Activated T-cell treated with anti-CD3 and anti-CD28 coated beads for 1 hour (primary cell): ENCODE data around the gene AP4M1.

Experiments used
- DNase-seq: peaks from one replicate; pipeline ENCODE4 v3.0.0-alpha.2; 2020; ENCODE audit warnings: low read depth

The AP4M1 gene

DNA sequence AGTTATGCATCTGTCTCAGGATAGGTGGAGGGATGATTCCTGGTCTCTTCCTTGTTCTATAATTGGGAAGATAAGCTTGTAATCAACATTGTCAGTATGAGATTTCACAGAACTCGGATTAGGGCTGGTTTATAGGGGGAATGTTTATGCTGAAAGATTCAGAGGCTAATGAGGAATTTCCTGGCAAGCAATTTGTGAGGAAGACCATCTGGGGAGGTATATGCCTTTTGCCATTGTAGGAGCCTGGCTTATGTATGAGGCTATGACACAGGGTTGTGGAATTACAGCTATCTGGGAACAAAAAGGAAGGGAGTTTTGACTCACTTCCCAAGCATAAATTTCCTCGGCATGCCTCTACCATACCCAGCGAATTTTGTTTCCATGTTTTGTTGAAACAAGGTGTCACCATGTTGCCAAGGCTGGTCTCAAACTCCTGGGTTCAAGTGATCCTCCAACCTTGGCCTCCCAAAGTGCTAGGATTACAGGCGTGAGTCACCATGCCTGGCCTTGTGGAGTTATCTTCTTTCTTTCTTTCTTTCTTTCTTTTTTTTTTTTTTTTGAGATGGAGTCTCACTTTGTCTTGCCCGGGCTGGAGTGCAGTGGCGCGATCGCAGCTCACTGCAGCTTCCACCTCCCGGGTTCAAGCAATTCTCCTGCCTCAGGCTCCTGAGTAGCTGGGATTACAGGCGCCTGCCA lies 14.2 kb upstream of the AP4M1 start:
- no peak for DNase-seq

DNA sequence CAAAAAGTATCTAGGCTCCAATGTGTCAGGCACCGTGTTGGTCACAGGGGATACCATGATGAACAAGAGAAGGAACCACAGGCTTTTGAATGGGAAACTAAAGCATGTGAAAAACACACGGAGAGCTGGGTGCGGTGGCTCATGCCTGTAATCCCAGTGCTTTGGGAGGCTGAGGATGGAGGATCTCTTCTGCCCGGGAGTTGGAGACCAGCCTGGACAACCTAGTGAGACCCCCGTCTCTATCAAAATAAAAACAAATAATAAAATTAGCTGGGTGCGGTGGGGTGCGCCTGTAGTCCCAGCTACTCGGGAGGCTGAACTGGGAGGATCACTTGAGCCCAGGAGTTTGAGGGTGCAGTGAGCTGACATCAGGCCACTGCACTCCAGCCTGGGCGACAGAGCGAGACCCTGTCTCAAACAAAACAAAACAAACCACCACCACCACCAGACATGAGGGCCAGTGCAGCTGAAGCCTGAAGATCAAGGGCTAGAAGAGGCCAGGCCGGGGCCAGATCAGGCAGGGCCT lies 13.3 kb upstream of the AP4M1 start:
- DNase-seq, result no peak

- DNase-seq, result peak; percentile 87
These were observed 12.6 kb upstream of the AP4M1 start, which contains the start of gene COPS6 for GRCh38 chr7:100088621-100089457. Gene COPS6, plus strand, starts transcription at chr7:100088969. Its CDS starts 22 bp downstream, at chr7:100088991.

GRCh38 chr7:100089458-100090196 lies 11.8 kb upstream of the AP4M1 start:
- DNase-seq, result no peak

DNA sequence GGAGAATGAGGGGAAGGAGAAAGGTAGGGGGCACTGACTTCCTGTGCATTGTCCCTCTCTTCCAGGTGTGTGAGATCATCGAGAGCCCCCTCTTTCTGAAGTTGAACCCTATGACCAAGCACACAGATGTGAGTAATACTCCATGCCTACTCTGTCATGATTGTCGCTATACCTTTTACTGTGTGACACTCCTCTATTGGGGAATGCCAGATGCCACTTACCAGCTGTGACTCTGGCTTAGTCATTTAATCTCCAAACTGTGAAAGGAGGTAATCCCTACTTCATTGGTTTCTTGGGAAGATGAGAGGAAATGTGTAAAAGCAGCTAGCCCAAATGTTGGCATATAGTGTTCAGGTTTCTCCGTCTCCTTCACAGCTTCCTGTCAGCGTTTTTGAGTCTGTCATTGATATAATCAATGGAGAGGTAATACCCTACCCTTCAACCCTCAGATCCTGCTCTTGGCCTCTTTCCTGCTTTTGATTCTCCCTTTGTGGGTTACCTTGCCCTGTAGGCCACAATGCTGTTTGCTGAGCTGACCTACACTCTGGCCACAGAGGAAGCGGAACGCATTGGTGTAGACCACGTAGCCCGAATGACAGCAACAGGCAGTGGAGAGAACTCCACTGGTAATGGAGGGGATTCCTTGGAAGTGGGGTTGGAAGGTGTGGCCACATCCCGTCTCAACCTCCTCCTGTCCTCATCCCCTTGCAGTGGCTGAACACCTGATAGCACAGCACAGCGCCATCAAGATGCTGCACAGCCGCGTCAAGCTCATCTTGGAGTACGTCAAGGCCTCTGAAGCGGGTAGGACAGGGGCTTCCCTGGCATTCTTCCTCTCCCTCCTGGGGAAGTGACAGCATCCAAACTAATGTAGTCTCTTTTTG lies 10.7 kb upstream of the AP4M1 start:
- DNase-seq, result no peak

DNA sequence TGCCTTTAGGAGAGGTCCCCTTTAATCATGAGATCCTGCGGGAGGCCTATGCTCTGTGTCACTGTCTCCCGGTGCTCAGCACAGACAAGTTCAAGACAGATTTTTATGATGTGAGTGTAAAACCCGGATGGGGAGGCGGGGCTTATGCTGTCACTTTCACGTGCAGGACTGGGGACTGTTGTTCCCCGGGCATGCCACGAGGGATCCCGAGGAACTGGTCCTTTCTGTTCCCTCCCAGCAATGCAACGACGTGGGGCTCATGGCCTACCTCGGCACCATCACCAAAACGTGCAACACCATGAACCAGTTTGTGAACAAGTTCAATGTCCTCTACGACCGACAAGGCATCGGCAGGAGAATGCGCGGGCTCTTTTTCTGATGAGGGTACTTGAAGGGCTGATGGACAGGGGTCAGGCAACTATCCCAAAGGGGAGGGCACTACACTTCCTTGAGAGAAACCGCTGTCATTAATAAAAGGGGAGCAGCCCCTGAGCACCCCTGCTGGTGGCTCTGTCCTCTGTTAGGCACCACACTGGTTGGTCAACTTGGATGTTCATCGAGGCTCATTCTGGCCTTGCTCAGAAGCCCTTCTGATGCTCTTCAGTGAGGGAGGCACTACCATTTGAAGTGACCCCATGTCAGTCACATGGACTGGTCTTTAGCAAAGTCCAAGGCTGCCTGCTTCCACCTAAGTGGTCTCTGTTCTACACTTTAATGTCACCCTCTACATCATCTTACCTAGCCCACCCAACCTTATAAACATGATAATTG lies 9.8 kb upstream of the AP4M1 start:
- no peak for DNase-seq

DNA sequence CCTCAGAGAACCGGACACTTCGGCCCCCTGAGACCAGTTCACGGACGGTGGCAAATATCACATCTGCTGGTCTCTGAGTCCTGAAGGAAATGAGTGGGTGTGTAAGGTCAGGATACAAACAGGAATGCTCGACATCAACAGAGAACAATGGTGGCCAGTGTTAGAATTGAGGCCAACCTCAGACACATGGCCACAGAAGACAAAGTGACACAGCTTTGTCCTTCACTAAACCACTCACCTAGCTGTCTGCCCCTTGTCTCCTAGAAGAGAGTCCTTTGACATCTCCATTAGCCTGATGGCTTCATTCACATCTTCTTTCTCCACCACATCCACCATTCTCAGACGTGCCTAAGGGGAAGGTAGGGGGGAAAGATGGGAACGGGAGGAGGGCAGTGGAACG lies 8.4 kb upstream of the AP4M1 start:
- no peak for DNase-seq

DNA sequence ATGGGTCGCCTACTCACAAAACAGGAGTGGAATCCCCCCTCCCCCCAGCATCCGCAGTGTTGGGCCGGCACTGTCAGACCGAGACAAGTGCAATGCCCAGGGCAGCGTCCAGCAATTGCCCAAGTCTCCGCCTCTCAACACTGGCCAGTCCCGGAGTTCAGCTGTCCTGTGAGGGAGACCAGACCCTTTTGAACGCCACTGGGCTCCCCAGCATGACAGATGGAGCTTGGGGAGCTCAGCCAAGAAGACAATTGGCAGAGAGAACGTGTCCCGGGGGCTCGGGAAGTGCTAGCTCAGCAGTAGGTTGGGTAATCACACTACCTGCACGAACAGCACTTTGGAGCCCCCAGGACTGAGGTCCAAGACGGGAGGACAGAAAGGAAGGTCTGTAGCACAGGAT lies 7.9 kb upstream of the AP4M1 start:
- DNase-seq, result no peak

GRCh38 chr7:100093925-100094486 lies 7.4 kb upstream of the AP4M1 start:
- DNase-seq, result no peak

GRCh38 chr7:100095289-100095688 lies 6.2 kb upstream of the AP4M1 start:
- no peak for DNase-seq

DNA sequence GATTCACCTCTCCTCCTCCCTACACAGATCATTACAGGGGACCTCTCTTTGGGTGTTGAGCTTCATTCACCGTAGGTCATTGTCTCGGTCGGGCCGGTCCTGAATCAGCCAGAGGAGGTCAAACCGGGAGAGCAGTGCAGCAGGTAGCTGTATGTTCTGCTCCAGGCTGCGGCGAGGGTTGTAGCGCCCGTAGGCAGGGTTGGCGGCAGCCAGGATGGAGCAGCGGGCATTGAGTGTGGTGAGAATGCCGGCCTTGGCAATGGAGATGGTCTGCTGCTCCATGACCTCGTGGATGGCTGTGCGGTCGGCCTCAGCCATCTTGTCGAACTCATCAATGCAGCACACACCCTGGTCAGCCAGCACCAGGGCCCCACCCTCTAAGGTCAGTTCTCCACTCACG lies 5.7 kb upstream of the AP4M1 start:
- no peak for DNase-seq

DNA sequence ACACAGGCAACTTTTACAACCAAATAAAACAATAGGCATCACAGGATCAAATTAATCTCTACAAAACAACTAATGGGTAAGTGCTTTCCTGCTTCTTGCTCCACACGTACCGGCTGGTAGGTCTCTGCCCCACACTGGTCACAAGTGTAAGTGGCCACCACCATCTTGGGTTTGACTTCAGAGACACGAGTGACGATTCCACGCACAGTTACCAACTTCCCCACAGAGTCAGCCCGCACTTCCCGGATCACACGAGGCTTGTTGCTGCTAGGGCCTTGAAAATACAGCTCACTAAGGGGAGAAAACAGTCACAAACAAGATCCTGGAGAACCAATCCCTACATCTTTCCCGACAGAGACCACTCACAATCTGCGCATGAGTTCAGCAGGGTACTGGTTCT lies 2.5 kb upstream of the AP4M1 start:
- no peak for DNase-seq

GRCh38 chr7:100099452-100099851 lies 2.0 kb upstream of the AP4M1 start:
- no peak for DNase-seq

GRCh38 chr7:100100420-100101015 lies 925 bp upstream of the AP4M1 start:
- DNase-seq, result peak; percentile 75

- no peak for DNase-seq
These were observed 1.8 kb downstream of the AP4M1 start for GRCh38 chr7:100102950-100103840.

DNA sequence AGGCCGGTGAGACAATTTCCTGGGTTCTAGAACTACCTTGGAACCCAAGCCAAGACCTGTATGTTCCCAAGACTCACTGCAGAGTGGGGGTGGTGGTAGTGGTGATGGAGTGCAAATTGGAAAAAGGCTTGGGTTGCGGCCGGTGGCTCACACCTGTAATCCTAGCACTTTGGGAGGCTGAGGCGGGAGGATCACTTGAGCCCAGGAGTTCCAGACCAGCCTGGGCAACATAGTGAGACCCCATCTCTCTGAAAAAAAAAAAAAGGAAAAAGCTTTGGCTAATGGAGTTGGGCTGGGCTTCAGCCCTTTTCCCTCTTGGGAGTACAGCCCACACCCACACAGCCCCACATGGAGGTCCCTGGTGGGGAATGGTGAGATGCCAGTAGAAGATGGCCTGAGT lies 4.1 kb downstream of the AP4M1 start:
- DNase-seq, result no peak

DNA sequence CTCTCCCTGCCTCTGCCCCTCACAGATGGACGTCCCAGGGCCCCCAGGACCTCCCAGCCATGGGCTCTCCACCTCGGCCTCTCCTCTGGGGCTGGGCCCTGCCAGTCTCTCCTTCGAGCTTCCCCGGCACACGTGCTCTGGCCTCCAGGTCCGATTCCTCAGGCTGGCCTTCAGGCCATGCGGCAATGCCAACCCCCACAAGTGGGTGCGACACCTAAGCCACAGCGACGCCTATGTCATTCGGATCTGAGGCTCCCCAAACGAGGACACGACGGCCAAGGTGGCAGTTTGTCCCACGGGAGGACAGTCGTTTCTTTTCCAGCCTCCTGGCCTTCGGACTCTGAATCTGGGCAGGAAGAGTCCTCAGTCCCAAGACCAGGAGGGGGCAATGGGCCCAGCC lies 5.2 kb downstream of the AP4M1 start:
- no peak for DNase-seq

GRCh38 chr7:100107125-100107737 lies 5.8 kb downstream of the AP4M1 start:
- DNase-seq, result no peak
